ENCODE data around the gene PIGB.
"Not testable (repeated sequence)": the region's sequence is repeated elsewhere in the genome, so short reads cannot be mapped to it uniquely, and the experiment has no call there.

PIGB gene

DNA sequence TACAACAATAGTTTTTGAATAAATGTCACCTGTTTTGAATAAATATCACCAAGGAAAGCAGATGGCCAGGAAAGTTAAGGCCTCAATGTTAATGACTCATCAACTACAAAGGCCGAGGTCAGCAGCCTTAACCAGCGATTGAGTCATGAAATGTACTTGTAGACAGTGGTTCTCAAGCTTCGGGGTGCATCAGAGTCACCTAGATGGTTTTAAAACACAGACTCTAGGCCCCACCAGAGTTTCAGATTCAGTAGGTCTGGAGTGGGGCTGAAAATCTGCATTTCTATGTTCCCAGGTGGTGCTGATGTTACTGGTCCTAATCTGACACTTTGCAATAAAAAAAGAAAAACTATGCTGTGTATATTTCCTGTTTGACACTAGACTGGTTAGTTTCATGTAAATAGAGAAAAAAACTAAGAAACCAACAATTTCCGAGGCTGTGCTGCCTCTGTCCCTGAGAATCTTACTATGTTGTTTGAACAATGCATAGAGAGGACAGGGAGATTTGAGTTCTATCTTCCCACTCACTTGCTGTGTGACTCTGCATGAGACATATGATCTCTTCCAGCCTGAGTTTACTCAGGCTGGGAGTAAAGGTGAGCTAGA is 39.2 kb upstream of the PIGB start:
- peak; percentile 77 for DNase-seq (ENCODE audit: low read depth)
- TF ChIP-seq, protein P1, sequence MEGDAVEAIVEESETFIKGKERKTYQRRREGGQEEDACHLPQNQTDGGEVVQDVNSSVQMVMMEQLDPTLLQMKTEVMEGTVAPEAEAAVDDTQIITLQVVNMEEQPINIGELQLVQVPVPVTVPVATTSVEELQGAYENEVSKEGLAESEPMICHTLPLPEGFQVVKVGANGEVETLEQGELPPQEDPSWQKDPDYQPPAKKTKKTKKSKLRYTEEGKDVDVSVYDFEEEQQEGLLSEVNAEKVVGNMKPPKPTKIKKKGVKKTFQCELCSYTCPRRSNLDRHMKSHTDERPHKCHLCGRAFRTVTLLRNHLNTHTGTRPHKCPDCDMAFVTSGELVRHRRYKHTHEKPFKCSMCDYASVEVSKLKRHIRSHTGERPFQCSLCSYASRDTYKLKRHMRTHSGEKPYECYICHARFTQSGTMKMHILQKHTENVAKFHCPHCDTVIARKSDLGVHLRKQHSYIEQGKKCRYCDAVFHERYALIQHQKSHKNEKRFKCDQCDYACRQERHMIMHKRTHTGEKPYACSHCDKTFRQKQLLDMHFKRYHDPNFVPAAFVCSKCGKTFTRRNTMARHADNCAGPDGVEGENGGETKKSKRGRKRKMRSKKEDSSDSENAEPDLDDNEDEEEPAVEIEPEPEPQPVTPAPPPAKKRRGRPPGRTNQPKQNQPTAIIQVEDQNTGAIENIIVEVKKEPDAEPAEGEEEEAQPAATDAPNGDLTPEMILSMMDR (IDR thresholded peaks at IDR 0.05; ENCODE audit: low read length, missing control alignments) = no peak
- no peak overlapping the region for H3K4me3 ChIP-seq (replicated peaks; ENCODE audit: low read depth, low read length)

DNA sequence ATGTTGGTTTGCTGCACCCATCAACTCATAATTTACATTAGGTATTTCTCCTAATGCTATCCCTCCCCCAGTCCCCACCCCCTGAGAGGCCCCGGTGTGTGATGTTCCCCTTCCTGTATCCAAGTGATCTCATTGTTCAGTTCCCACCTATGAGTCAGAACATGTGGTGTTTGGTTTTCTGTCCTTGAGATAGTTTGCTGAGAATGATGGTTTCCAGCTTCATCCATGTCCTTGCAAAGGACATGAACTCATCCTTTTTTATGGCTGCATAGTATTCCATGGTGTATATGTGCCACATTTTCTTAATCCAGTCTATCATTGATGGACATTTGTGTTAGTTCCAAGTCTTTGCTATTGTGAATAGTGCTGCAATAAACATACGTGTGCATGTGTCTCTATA is 38.4 kb upstream of the PIGB start:
- H3K4me3 ChIP-seq (replicated peaks; ENCODE audit: low read depth, low read length); DNase-seq (ENCODE audit: low read depth): not testable (repeated sequence)

DNA sequence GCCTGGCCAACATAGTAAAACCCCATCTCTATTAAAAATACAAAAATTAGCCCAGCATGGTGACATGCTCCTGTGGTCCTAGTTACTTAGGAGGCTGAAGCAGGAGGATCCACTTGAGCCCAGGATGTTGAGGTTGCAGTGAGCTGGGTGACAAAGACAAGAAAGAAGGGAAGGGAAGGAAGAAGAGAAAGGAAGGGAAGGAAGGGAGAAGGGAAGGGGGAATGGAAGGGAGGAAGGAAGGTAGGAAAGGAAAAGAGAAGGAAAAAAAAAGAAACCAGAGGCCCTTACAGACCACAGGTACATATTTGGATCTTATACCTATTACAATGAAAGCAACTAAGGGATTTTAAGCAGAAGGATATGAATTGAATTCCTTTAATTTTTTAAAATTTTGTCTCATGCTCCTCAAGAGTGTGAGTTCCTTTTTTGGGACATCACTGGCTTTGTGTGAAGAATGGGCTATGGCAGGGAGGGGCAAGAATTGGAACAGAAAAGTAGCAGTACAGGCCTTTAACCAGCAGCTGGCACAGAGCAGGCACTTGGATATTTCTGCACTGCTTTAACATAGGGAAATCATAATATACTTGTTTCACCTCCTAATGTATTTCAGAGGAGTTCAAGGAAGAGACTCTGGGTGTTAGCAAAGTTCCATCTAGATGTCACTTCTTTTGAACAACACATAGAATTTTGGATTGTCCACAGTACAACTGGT is 37.3 kb upstream of the PIGB start:
- DNase-seq (ENCODE audit: low read depth) = no peak
- TF ChIP-seq, protein P1 (IDR thresholded peaks at IDR 0.05; ENCODE audit: low read length, missing control alignments) = no peak
- no peak overlapping the region for H3K4me3 ChIP-seq (replicated peaks; ENCODE audit: low read depth, low read length)

DNA sequence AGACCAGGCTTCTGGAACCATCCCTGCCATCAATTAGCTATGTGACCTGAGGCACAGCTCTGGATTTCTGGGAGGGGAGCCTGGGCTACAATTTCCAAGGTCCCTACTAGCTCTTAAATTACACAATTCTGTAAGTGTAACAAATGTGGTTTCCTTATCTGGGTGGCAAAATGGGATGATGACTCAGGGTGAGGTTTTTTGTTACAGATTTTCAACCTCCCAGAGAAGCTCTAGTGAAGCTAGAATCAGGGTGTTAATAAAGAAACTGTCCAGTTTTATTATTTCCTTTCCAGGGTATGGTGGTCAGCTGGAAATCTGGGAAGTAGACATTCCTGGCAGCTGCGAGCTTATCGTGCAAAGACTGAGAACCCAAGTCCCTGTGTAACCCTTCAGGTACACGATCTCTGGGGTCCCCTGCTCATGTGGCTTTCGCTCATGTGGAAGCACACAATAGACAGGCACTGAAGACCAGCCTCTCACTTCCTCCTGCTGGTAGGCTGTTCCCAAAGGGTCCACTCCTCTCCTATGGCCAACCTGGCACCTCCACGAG is 36.7 kb upstream of the PIGB start:
- peak; percentile 81 for DNase-seq (ENCODE audit: low read depth)
- H3K4me3 ChIP-seq (replicated peaks; ENCODE audit: low read depth, low read length) = no peak overlapping the region
- TF ChIP-seq, protein P1 (IDR thresholded peaks at IDR 0.05; ENCODE audit: low read length, missing control alignments) = no peak

DNA sequence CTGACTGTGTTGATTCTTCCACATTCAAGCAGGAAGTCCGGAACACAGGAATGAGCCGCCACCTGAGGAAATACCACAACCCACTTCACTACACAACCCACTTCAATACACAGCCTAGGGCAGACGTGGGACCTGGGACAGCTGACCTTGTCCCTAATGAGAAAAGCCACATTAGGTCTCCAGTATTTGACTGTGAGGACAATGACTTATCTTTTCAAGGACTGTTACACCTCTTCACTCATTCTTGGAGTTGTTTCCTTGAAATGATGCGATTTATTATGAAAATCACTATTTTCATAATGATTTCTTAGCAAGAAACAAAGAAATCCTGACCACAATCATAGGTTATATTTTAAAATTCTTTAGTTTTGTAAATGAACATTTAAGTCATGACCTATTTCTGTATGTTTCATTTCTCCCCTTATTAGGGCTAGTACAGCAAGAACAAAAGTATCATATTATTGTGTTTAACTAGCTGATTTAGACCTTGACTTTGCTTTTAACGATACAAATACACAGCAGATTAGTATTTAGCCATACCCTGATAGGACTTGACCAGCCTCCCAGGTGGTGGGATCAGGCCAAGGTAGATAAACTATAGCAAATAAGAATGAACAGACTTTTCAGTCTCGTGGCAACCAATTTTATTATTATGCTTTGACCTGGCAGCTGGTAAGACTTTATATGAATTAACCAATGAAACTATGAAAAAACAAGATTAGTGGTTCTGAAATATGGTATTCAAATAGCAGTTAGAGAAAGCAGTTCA is 35.5 kb upstream of the PIGB start:
- TF ChIP-seq, protein P1 (IDR thresholded peaks at IDR 0.05; ENCODE audit: low read length, missing control alignments) = no peak
- H3K4me3 ChIP-seq (replicated peaks; ENCODE audit: low read depth, low read length) = no peak overlapping the region
- no peak for DNase-seq (ENCODE audit: low read depth)

DNA sequence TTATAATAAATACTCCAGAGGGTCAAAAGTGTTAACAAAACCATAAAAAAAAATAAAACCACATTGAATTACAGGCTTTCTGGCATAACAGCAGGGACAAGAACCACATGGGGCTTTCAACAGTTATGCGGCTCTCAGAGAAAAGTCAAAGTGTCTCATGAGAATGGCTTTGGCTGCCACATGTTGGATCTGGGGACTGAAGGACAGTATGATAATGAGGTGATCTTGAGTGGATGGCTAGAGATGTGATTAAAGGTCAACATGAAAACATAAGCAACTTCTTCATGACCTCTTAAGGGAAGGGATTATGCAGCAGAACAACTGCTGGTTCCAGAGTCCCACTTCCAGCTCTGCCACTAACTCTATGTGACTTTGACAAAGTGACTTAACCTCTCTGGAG is 34.6 kb upstream of the PIGB start:
- TF ChIP-seq, protein P1 (IDR thresholded peaks at IDR 0.05; ENCODE audit: low read length, missing control alignments) = no peak
- no peak for DNase-seq (ENCODE audit: low read depth)
- no peak overlapping the region for H3K4me3 ChIP-seq (replicated peaks; ENCODE audit: low read depth, low read length)

DNA sequence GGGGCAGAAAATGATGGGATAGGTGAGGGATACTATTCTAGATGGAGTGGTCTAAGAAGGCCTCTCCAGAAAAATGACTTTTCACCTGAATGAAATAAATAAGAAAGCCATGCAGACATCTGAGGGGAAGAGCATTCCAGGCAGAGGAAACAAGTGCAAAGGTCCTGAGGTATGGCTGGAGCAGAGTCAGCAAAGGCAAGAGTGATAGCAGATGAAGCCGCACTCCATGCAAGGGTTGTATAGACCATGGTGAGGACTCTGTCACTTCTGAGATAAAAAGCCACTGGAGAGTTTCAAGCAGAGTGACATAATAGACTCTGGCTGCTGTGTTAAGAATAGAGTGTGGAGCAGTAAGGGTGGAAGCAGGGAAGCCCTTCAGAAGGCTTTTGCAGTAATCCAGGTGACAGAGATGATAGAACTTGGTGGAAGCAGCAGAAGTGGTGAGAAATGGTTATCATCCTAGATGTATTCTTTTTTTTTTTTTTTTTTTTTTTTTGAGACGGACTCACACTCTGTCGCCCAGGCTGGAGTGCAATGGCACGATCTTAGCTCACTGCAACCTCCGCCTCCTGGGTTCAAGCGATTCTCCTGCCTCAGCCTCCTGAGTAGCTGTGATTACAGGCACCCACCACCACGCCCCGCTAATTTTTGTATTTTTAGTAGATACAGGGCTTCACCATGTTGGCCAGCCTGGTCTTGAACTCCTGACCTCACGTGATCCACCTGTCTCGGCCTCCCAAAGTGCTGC is 32.4 kb upstream of the PIGB start:
- not testable (repeated sequence) for H3K4me3 ChIP-seq (replicated peaks; ENCODE audit: low read depth, low read length); DNase-seq (ENCODE audit: low read depth)
